ENCODE data around the gene KCNH2.

- no peak for TF ChIP-seq EZH2phosphoT487 (IDR thresholded peaks at IDR 0.05; ENCODE audit: borderline replicate concordance, low read length)
- TF ChIP-seq CTCF (IDR thresholded peaks at IDR 0.05; ENCODE audit: low read depth, low read length, poor library complexity, severe bottlenecking) = no peak
These were observed 28.6 kb upstream of the KCNH2 start for GRCh38 chr7:151006590-151007300.
